Stimulated activated CD8-positive, alpha-beta memory T cell treated with anti-CD3 and anti-CD28 coated beads, Interleukin-15, amount 100 ng/mL, for 4 hours (primary cell): ENCODE measurements around the gene LHPP.
A peak's percentile ranks its signal among the peaks of the same experiment; 100 is the strongest.
"Not testable (repeated sequence)": the region's sequence is repeated elsewhere in the genome, so short reads cannot be mapped to it uniquely, and the experiment has no call there.

Experiments
- DNase-seq, 2 donors: peaks; one replicate each; pipeline ENCODE4 v3.0.0-alpha.2; 2020; ENCODE audit warnings: low read depth in 2 of 2

Gene LHPP, protein sequence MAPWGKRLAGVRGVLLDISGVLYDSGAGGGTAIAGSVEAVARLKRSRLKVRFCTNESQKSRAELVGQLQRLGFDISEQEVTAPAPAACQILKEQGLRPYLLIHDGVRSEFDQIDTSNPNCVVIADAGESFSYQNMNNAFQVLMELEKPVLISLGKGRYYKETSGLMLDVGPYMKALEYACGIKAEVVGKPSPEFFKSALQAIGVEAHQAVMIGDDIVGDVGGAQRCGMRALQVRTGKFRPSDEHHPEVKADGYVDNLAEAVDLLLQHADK

DNA sequence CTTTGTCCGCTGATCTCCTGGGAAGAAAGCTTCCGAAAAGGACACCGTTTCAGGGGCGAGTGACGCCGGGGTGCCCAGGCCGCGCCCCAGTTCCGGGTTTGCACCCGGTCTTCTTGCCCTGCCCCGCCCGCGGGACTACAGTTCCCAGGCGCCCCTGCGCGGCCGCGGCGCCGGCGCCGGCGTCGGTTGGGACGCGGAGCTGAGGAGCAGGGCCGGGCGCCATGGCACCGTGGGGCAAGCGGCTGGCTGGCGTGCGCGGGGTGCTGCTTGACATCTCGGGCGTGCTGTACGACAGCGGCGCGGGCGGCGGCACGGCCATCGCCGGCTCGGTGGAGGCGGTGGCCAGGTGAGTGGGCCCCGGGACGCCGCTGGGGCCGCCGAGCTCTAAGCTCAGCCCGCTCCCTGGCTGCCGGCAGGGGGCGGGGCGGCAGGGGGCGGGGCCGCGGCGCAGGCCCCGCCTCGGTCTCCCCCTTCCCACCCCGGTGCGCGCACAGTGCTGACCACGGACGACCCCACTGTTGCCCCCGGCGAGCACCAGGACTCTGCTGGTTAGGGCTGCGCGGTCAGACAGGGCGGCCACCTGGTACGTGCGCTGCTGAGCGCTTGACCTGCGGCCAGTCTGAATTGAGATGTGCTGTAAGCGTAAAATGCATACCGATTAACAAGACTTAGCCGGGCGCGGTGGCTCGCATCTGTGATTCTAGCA lies at the start of gene LHPP:
TSS of gene LHPP (plus strand) at position 182 of the 706 bp plus-strand sequence. CDS start at position 222, 40 bp downstream.
- DNase-seq: peak; percentile 63 to 71

DNA sequence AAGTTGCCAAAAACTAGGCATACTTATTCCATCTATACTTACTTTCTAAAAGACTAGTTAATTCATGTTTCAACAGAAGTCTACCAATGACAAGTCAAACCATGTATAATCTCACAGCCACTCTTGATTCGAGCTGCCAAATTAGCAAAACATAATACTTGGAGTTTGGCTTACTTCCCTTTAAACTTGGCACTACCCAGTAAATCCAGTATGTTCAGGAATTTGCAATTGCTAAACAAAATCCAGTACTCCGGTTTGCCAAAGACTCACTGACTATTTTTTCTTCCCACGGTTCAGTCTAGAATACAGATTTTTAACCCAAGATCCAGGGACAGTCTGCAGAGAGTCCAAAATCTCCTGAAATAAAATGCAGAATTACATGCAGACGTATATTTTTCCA lies 47.5 kb upstream of the LHPP start:
- no peak for DNase-seq

DNA sequence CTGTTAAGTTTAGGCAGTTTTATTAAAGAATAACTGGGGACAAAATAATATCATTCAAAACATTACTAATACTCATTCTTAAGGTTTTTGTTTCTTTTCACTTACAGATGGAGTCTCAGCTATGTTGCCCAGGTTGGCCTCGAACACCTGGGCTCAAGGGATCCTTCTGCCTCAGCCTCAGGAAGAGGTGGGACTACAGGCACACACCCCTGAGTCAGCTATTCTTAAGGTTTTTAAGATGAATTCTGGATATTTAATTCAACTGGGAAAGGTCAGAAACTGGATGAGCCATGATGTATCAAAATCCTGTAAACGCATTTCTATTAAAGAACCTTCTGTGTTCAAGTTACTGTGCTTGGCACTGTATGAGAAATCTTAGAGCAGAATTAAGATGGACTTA lies 46.4 kb upstream of the LHPP start:
- DNase-seq: no peak

- DNase-seq: no peak
Measured at GRCh38 chr10:124416733-124417132, 44.9 kb upstream of the LHPP start.

DNA sequence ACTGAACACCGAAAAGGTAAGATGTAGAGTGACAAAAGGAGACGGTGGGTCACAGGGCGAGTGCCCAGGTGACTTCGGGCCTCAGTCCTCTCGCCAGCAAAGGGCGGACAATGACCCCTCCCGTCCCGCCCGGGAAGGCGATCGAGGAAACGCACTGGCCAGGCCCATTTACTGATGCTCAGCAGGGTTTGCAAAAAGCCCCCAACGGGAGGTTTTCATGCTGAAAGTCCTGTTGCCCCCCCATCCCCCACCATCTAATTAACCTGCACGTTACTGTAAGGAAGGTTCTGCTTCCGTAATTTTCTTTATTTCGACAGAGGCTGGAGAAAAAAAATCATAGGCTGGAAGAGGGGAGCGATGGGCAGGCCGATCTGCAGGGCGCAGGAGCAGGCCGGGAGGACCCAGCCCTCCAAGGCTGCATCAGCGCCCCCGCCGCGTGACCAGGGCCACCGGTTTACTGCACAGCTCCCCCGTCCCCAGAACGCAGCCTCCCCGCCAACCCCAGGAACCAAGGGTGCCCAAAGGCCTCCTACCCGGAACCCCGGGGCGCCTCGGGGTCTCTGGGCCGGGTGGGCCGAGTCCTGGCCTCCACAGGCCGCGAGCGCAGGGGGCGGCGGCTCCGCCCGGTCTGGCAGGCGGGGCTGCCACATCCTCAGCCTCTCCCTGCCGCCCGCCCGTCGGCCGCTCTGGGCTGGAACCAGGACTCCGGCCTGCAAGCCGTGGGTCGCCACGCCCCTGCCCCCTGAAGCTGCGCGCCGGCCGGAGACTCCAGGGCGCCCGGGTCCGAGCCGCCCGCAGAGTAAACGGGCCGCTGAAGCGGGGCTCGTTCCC lies 43.5 kb upstream of the LHPP start:
- DNase-seq: peak in 1 of 2 donors; percentile 20

GRCh38 chr10:124418726-124419501 lies 42.7 kb upstream of the LHPP start, which contains the start of gene OAT:
Gene OAT, minus strand, starts transcription at chr10:124418923. Its CDS starts 6,752 bp downstream, at chr10:124412171.
- peak; percentile 90 to 91 for DNase-seq

- no peak for DNase-seq
Measured at GRCh38 chr10:124419635-124420034, 42.0 kb upstream of the LHPP start.

DNA sequence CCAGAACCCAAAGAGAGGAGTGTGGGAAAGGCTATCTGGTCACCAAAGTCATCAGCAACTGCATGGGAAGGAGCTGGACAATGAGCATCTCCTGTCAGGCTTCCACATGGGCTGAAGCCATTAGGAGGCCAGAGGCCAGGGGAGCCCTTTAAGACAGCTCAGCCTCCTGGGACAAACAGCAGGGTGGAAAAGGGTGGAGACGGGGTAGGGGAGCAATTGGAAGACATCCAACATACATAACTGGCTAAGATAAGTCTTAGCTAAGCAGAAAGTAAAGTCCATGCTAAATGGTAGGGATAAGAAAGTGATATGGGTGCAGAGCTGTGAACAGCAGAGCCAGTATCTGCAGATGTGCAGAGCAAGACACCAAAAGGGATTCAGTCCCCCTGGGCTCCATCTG lies 41.4 kb upstream of the LHPP start:
- DNase-seq: no peak

DNA sequence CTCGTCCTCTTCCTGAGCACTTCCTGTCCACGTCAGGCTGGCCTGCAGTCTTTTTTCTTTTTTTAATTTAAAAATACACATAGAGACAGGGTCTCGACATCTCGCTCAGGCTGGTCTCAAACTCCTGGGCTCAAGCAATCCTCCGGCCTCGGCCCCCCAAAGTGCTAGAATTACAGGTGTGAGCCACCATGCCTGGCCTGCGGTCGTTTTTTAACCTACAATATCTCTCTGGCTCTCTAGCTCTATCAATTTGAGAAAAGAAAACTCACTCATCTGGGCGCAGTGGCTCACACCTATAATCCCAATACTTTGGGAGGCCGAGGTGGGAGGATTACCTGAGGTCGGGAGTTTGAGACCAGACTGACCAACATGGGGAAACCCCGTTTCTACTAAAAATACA lies 38.9 kb upstream of the LHPP start:
- DNase-seq: no peak

DNA sequence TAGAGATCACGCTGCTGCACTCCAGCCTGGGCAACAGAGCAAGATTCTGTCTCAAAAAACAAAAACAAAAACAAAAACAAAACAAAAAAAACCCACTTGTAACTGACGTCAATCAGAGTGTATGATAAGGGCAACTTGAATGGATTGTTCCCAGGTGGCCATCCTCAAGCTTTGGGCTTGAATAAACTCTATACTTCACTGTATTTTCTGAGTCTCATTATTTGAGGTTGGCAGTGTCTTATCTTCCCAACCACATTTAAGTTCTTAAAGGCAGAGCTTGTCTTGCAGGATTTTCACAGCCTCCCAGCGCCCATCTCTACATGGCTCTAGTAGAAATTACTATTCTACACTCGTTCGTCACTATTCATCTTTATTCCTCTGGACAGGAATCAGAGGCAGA lies 37.8 kb upstream of the LHPP start:
- DNase-seq: no peak

- no peak for DNase-seq
Measured at GRCh38 chr10:124425227-124425962, 36.2 kb upstream of the LHPP start.

GRCh38 chr10:124428207-124428777 lies 33.3 kb upstream of the LHPP start:
- no peak for DNase-seq

DNA sequence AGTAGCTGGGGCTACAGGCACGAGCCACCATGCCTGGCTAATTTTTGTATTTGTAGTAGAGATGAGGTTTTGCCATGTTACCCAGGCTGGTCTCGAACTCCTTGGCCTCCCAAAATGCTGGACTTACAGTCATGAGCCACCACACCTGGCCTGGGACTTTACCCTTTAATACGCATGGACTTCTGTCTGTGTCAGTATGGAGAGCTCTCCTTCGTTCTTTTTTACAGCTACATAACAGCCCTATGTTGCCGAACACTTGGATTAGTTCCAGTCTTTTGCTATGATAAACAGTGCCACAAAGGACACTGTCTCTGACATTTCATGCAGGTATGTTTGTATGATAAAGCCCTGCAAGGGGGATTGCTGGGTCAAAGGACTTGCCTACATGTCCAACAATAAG lies 32.0 kb upstream of the LHPP start:
- DNase-seq: no peak

DNA sequence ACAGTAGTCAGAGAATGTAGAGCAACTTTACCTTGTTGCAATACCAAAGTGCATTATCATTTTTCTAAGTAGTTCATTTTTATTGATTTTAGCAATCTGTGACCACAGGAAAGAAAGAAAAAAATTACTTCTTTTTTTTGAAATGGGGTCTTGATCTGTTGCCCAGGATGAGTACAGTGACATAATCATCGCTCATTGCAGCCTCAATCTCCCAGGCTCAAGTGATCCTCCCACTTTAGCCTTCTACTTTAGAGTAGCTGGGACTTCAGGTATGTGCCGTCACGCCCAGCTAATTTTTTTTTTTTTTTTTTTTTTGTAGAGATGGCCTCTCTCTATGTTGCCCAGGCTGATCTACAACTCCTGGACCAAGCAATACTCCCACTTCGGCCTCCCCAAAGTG lies 31.5 kb upstream of the LHPP start:
- no peak for DNase-seq

DNA sequence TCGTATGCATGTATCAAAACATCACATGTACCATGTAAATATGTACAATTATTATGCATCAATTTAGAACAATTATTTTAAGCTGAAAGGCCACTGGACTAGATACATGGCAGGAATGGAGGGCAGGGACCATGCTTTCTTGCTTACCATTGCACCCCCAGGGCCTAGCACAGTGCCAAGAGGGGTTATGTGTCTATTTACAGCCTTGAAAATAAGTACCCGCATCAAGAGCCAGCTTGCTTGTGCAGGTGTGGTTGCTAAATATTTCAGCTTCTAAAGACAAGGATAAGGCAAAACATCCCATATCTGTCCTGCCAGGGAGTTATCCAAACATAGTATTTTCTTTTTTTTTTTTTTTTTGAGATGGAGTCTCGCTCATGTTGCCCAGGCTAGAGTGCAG lies 28.2 kb upstream of the LHPP start:
- no peak for DNase-seq

DNA sequence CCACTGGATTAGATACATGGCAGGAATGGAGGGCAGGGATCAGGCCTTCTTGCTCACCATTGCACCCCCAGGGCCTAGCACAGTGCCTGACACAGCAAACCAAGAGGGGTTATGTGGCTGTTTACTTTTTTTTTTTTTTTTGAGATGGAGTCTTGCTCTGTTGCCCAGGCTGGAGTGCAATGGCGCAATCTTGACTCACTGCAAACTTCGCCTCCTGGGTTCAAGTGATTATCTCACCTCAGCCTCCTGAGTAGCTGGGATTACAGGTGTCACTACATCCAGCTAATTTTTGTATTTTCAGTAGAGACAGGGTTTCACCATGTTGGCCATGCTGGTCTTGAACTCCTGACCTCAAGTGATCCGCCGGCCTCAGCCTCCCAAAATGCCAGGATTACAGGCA lies 25.9 kb upstream of the LHPP start:
- DNase-seq: not testable (repeated sequence)

DNA sequence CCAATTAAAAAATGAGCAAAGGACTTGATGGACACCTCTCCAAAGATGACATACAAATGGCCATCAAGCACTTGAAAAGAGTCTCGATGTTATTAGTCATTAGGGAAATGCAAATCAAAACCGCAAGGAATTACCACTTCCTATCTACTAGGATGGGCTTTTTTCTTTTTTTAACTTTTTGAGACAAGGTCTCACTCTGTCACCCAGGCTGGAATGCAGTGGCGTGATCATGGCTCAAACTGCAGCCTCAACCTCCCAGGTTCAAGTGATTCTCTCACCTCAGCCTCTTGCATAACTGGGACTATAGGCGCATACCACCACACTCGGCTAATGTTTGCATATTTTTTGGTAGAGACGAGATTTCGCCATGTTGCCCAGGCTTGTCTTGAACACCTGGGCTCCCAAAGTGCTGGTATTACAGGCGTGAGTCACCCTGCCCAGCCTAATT lies 25.4 kb upstream of the LHPP start:
- DNase-seq: no peak

GRCh38 chr10:124441694-124442093 lies 19.9 kb upstream of the LHPP start:
- not testable (repeated sequence) for DNase-seq

DNA sequence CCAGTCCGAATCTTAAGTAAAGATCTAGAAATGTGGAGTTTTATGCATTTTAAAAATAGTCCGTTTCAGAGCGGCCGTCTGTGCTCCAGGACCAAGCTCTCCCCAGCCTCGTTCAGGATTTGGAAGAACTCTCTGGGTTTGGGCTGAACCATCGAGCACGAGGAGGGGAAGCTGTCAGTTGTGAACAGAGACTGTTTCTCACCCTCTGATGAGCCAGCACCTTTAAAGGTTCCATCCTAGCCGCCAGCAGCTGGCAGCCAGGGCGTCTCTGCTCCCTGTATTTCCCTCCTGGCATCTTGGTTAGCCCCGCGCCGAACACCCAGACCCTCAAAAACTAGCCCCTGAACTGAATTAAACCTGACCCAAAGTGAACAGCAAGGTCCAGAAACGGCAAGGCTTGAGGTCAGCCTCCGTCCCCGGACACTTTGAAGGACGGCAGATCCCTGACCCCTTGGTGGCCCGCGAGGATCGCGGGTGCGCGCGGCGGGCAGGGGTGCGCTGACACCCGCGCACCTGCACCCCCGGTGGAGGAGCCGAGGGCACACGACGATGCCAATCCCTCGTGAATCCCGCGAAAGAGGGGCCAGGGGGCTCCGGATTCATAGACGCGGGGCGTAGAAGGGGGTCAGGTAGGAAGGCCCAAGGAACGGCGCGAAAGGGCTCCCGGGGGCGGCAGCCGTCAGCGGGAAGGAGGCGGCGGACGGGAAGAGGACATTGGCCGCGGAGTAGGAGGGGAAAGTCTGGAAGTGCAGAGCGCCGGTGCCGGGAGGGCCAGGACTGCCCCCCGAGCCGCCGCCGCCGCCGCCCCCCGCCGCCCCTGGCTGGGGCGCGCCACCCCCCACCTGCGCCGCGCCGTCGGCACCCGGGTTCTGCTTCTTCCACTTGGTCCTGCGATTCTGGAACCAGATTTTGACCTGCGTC lies 14.5 kb upstream of the LHPP start:
- DNase-seq: no peak
